ENCODE measurements around the gene ANO1.

ANO1 gene

DNA sequence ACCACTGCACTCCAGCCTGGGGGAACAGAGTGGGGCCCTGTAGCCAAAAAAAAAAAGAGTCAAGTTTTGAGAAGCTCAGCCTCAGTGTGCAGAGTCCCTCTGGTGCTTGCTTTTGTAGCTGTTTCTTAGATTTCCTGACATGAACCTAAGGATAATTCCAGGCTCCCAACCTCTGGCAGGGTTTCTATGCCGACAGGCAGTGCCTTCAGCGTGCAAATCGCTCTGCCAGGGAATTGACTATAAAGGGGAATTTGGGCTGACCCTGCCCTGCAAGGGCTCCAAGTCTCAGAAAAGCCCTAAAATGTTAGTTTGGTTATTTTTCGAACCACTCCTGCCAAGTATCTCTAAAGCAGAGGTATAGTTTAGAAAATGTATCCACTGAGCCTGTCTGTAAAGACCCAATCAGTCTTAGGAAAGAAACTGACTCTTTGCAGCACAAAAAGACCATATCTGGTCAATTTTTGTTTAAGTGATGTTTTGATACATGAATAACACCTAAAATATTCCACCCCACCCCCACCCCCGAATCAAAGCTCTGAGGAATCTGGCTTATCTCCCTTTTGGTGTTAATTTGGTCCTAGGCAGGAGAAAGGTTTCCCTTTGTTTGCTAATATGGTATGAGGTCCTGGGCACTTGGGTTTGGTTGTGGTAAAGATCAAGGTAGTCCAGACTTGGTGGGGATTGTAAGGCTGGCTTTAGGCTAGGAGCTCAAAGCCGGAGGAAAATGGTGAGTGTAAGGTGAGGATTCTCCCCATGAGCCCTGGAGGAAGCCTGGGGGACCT is 49.7 kb downstream of the ANO1 start:
- H3K36me3 ChIP-seq (ENCODE audit: insufficient read depth) = no peaks in the 10 kb centered on the region
- no peak overlapping the region for H3K4me3 ChIP-seq (IDR thresholded peaks at IDR 0.05; ENCODE audit: insufficient read depth, low read depth, low read length)
- TF ChIP-seq, protein P1, sequence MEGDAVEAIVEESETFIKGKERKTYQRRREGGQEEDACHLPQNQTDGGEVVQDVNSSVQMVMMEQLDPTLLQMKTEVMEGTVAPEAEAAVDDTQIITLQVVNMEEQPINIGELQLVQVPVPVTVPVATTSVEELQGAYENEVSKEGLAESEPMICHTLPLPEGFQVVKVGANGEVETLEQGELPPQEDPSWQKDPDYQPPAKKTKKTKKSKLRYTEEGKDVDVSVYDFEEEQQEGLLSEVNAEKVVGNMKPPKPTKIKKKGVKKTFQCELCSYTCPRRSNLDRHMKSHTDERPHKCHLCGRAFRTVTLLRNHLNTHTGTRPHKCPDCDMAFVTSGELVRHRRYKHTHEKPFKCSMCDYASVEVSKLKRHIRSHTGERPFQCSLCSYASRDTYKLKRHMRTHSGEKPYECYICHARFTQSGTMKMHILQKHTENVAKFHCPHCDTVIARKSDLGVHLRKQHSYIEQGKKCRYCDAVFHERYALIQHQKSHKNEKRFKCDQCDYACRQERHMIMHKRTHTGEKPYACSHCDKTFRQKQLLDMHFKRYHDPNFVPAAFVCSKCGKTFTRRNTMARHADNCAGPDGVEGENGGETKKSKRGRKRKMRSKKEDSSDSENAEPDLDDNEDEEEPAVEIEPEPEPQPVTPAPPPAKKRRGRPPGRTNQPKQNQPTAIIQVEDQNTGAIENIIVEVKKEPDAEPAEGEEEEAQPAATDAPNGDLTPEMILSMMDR (conservative IDR thresholded peaks at IDR 0.05; ENCODE audit: low read depth, low read length) = no peak
- no peak overlapping the region for H3K9ac ChIP-seq
- peaks cover 17% of the 10 kb centered on the region; the same call in 1 of the 2 replicates for H3K27me3 ChIP-seq (ENCODE audit: insufficient read depth, low read depth)
- H3K4me2 ChIP-seq = no peak overlapping the region
- no peaks in the 10 kb centered on the region for H3K4me1 ChIP-seq (ENCODE audit: low read depth, poor library complexity, severe bottlenecking)
- no peaks in the 10 kb centered on the region for H3K79me2 ChIP-seq (ENCODE audit: insufficient read depth, low read depth)
- no peaks in the 10 kb centered on the region for H4K20me1 ChIP-seq (ENCODE audit: insufficient read depth)
- H3K27ac ChIP-seq = no peak overlapping the region
- H2AFZ ChIP-seq (ENCODE audit: low read depth) = no peak overlapping the region

DNA sequence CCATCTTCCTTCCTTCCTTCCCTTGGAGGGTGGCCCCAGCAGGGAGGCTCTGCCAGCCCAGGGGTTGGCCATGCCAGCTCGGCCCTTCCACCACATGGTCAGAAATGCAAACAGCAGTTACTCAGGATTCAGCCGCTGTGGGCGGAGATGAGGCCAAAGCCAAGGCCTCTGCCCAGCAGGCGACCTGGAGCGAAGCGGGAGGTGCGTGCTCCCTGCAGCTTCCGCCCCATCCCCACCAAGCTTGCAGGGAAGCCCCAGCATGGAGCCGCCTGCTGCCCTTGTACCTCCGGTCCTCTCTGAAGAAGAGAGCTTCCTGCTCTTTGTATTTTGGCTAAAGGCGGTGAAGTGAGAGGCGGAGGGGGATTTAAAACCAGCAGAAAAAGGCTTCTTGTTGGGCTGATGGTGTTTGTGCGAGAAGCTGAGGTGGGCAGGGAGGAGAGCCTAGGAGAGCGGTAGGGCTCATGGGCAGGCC is 50.4 kb downstream of the ANO1 start:
- H3K27ac ChIP-seq = no peak overlapping the region

DNA sequence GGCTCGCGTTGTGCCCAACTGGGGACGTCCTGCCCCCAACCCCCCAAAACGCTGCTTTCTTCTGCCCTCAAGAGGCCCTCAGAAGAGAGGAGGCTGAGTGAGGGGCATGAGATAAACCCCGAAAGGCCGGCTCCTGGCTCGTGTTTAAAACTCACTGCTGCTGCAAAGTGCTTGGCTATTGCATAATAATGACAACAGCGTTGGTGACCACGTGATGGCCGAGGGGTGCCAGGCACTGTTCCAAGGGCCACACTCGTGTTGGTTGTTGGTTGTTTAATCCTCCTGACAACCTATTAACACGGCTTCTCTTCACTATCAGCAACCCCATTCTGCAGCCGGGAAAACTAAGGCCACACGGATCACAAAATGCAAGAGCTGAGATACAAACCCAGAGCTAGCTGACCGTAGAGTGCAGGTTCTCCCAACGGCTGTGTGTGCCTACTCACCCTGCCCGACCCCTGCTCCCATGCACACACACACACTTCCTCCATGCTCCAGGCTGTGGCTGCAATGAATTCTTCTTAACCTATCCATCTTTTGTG is 51.0 kb downstream of the ANO1 start:
- H3K4me2 ChIP-seq = no peak overlapping the region
- no peaks in the 10 kb centered on the region for H3K79me2 ChIP-seq (ENCODE audit: insufficient read depth, low read depth)
- no peak overlapping the region for H2AFZ ChIP-seq (ENCODE audit: low read depth)
- H3K36me3 ChIP-seq (ENCODE audit: insufficient read depth) = no peaks in the 10 kb centered on the region
- TF ChIP-seq, protein P1 (conservative IDR thresholded peaks at IDR 0.05; ENCODE audit: low read depth, low read length) = no peak
- H3K4me3 ChIP-seq (IDR thresholded peaks at IDR 0.05; ENCODE audit: insufficient read depth, low read depth, low read length) = no peak overlapping the region
- H3K4me1 ChIP-seq (ENCODE audit: low read depth, poor library complexity, severe bottlenecking) = no peaks in the 10 kb centered on the region
- H3K27me3 ChIP-seq (ENCODE audit: insufficient read depth, low read depth) = peaks cover 23% of the 10 kb centered on the region; the same call in 1 of the 2 replicates
- no peak overlapping the region for H3K9ac ChIP-seq
- H4K20me1 ChIP-seq (ENCODE audit: insufficient read depth) = no peaks in the 10 kb centered on the region
- H3K27ac ChIP-seq = no peak overlapping the region

More for the DNA sequence above, 50.4 kb downstream of the ANO1 start:
- no peak overlapping the region for H3K4me2 ChIP-seq
- H3K27me3 ChIP-seq (ENCODE audit: insufficient read depth, low read depth) = peaks cover 18% of the 10 kb centered on the region; the same call in 1 of the 2 replicates
- no peaks in the 10 kb centered on the region for H4K20me1 ChIP-seq (ENCODE audit: insufficient read depth)
- H2AFZ ChIP-seq (ENCODE audit: low read depth) = no peak overlapping the region
- no peaks in the 10 kb centered on the region for H3K36me3 ChIP-seq (ENCODE audit: insufficient read depth)
- TF ChIP-seq, protein P1 (conservative IDR thresholded peaks at IDR 0.05; ENCODE audit: low read depth, low read length) = no peak
- no peaks in the 10 kb centered on the region for H3K4me1 ChIP-seq (ENCODE audit: low read depth, poor library complexity, severe bottlenecking)
- H3K4me3 ChIP-seq (IDR thresholded peaks at IDR 0.05; ENCODE audit: insufficient read depth, low read depth, low read length) = no peak overlapping the region
- H3K9ac ChIP-seq = no peak overlapping the region
- H3K79me2 ChIP-seq (ENCODE audit: insufficient read depth, low read depth) = no peaks in the 10 kb centered on the region

DNA sequence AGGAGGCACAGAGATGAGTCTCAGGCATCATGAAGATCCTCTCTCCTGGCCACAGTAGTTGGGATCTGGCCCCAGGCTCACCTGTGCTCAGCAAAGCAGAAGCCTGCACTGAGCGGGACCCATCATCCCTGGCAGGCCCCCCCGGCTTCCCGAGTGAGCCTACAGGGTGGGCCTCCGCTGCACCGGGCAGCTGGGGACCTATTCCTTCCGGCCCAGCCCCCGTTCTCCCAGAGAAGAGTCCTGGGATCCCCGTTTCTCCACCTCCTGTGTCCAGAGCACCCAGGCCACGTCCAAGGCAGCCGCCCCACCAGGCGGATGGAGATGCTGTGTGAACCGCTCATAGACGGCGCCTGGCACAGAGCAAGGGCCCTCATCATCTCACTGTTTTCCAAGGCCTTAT is 52.5 kb downstream of the ANO1 start:
- no peak overlapping the region for H3K27ac ChIP-seq
- H3K79me2 ChIP-seq (ENCODE audit: insufficient read depth, low read depth) = no peaks in the 10 kb centered on the region
- H3K9ac ChIP-seq = no peak overlapping the region
- TF ChIP-seq, protein P1 (conservative IDR thresholded peaks at IDR 0.05; ENCODE audit: low read depth, low read length) = no peak
- H3K4me1 ChIP-seq (ENCODE audit: low read depth, poor library complexity, severe bottlenecking) = no peaks in the 10 kb centered on the region
- no peak overlapping the region for H3K4me3 ChIP-seq (IDR thresholded peaks at IDR 0.05; ENCODE audit: insufficient read depth, low read depth, low read length)
- H3K4me2 ChIP-seq = no peak overlapping the region
- no peak overlapping the region for H2AFZ ChIP-seq (ENCODE audit: low read depth)
- H4K20me1 ChIP-seq (ENCODE audit: insufficient read depth) = no peaks in the 10 kb centered on the region
- peaks cover 27% of the 10 kb centered on the region; the same call in 1 of the 2 replicates for H3K27me3 ChIP-seq (ENCODE audit: insufficient read depth, low read depth)
- no peaks in the 10 kb centered on the region for H3K36me3 ChIP-seq (ENCODE audit: insufficient read depth)

Data from KMS-11 (cell line).